H9 (cell line): Measurements from ENCODE around the gene ARHGDIA. TPM values are rescaled to one million over a fixed set of nuclear protein-coding genes. Genes with fewer than 3 reads are reported as not detected.

Experiments used
- DNase-seq: peaks from one replicate; pipeline ENCODE4 v3.0.0-alpha.2; 2017
- H2AFZ ChIP-seq: one replicate; pipeline ENCODE4 v1.6.1; 2013; ENCODE audit warnings: mild to moderate bottlenecking, low read length, control low read depth, moderate library complexity
- H2AK5ac ChIP-seq: 2 replicates; pipeline ENCODE4 v1.6.1; 2013; ENCODE audit warnings: low read length, control low read depth, mixed read lengths; ENCODE audit not compliant: insufficient read length
- H2BK120ac ChIP-seq: one replicate; pipeline ENCODE4 v1.6.1; 2013; ENCODE audit warnings: low read depth, mild to moderate bottlenecking, low read length, control low read depth, inconsistent platforms; ENCODE audit not compliant: poor library complexity, severe bottlenecking
- H2BK12ac ChIP-seq: 2 replicates; pipeline ENCODE4 v1.6.1; 2013; ENCODE audit warnings: low read length, control low read depth, mixed read lengths, low read depth; ENCODE audit not compliant: insufficient read length
- H2BK15ac ChIP-seq: 2 replicates; pipeline ENCODE4 v1.6.1; 2013; ENCODE audit warnings: low read depth, low read length, control low read depth
- H2BK20ac ChIP-seq: one replicate; pipeline ENCODE4 v1.6.1; 2013; ENCODE audit warnings: low read depth, mild to moderate bottlenecking, low read length, control low read depth, inconsistent platforms; ENCODE audit not compliant: poor library complexity, severe bottlenecking
- H2BK5ac ChIP-seq: 2 replicates; pipeline ENCODE4 v1.6.1; 2013; ENCODE audit warnings: low read length, control low read depth, mixed read lengths; ENCODE audit not compliant: insufficient read length
- H3K14ac ChIP-seq: 2 replicates; pipeline ENCODE4 v1.6.1; 2013; ENCODE audit warnings: low read length, control low read depth; ENCODE audit not compliant: insufficient read depth
- H3K18ac ChIP-seq: 2 replicates; pipeline ENCODE4 v1.6.1; 2013; ENCODE audit warnings: low read depth, mild to moderate bottlenecking, mixed read lengths, low read length, control low read depth; ENCODE audit not compliant: insufficient read length
- H3K23ac ChIP-seq: 2 replicates; pipeline ENCODE4 v1.6.1; 2013; ENCODE audit warnings: low read length, control low read depth, mixed read lengths, low read depth; ENCODE audit not compliant: insufficient read length
- H3K23me2 ChIP-seq: 2 replicates; pipeline ENCODE4 v1.6.1; 2013; ENCODE audit warnings: low read depth, mild to moderate bottlenecking, mixed read lengths, low read length, control low read depth; ENCODE audit not compliant: insufficient read length, poor library complexity, severe bottlenecking
- H3K27ac ChIP-seq: 2 replicates; pipeline ENCODE4 v1.5.1; 2013; ENCODE audit warnings: low read length, control low read depth, mixed read lengths, low read depth; ENCODE audit not compliant: insufficient read length
- H3K27me3 ChIP-seq: 2 replicates; pipeline ENCODE4 v1.6.1; 2013; ENCODE audit warnings: low read length, control low read depth, inconsistent platforms; ENCODE audit not compliant: insufficient read depth
- H3K4ac ChIP-seq: 2 replicates; pipeline ENCODE4 v1.6.1; 2013; ENCODE audit warnings: low read depth, mild to moderate bottlenecking, control low read depth, inconsistent platforms, low read length, moderate library complexity
- H3K4me1 ChIP-seq: 2 replicates; pipeline ENCODE4 v1.6.1; 2013; ENCODE audit warnings: low read length, control low read depth, inconsistent platforms; ENCODE audit not compliant: insufficient read depth
- H3K4me2 ChIP-seq: 2 replicates; pipeline ENCODE4 v1.6.1; 2013; ENCODE audit warnings: low read length, control low read depth, mixed read lengths; ENCODE audit not compliant: insufficient read length, insufficient read depth
- H3K56ac ChIP-seq: 2 replicates; pipeline ENCODE4 v1.6.1; 2013; ENCODE audit warnings: low read depth, mild to moderate bottlenecking, mixed read lengths, low read length, control low read depth; ENCODE audit not compliant: insufficient read length
- H3K79me1 ChIP-seq: 2 replicates; pipeline ENCODE4 v1.6.1; 2013; ENCODE audit warnings: low read depth, mild to moderate bottlenecking, moderate library complexity, low read length, control low read depth, inconsistent platforms; ENCODE audit not compliant: insufficient read depth, poor library complexity, severe bottlenecking
- H3K79me2 ChIP-seq: 2 replicates; pipeline ENCODE4 v1.6.1; 2013; ENCODE audit warnings: low read length, control low read depth, inconsistent platforms; ENCODE audit not compliant: insufficient read depth
- H3K9ac ChIP-seq: 2 replicates; pipeline ENCODE4 v1.6.1; 2013; ENCODE audit warnings: low read length, control low read depth, mixed read lengths; ENCODE audit not compliant: insufficient read length; ENCODE audit errors: extremely low read depth
- H3K9me3 ChIP-seq: one replicate; pipeline ENCODE4 v1.6.1; 2013; ENCODE audit warnings: low read depth, low read length, inconsistent platforms; ENCODE audit not compliant: control insufficient read depth
- H3T11ph ChIP-seq: one replicate; pipeline ENCODE4 v1.6.1; 2013; ENCODE audit warnings: mild to moderate bottlenecking, low read length, control low read depth, inconsistent platforms
- H4K20me1 ChIP-seq: one replicate; pipeline ENCODE4 v1.6.1; 2013; ENCODE audit not compliant: control insufficient read depth, insufficient read length, insufficient read depth
- H4K5ac ChIP-seq: 2 replicates; pipeline ENCODE4 v1.6.1; 2013; ENCODE audit warnings: low read depth, mild to moderate bottlenecking, mixed read lengths, low read length, control low read depth; ENCODE audit not compliant: insufficient read length
- H4K8ac ChIP-seq: replicated peaks from 2 replicates; pipeline ENCODE4 v1.6.1; 2013; ENCODE audit warnings: low read length, control low read depth, mixed read lengths, low read depth; ENCODE audit not compliant: insufficient read length
- H4K91ac ChIP-seq: 2 replicates; pipeline ENCODE4 v1.6.1; 2013; ENCODE audit warnings: low read depth, mild to moderate bottlenecking, moderate library complexity, mixed read lengths, low read length, control low read depth; ENCODE audit not compliant: insufficient read length
- H3K27ac Mint-ChIP-seq, 3 experiments: 2 replicates in 2 of 3; 3 replicates in 1 of 3; pipeline ENCODE4 v1.8.0; 2020 to 2021; ENCODE audit warnings: mixed read lengths in 3 of 3, mild to moderate bottlenecking in 1 of 3, moderate library complexity in 1 of 3
- H3K27me3 Mint-ChIP-seq: 2 replicates; pipeline ENCODE4 v1.8.0; 2021; ENCODE audit warnings: low read depth, mild to moderate bottlenecking, moderate library complexity, mixed read lengths
- H3K36me3 Mint-ChIP-seq, 3 experiments: 2 replicates in 2 of 3; 3 replicates in 1 of 3; pipeline ENCODE4 v1.8.0; 2020 to 2021; ENCODE audit warnings: low read depth in 3 of 3, mixed read lengths in 3 of 3; ENCODE audit not compliant: insufficient read depth in 1 of 3
- H3K4me1 Mint-ChIP-seq, 2 experiments: 2 replicates each; pipeline ENCODE4 v1.8.0; 2020; ENCODE audit warnings: mixed read lengths in 2 of 2
- H3K4me3 Mint-ChIP-seq, 2 experiments: 2 replicates in 1 of 2; 3 replicates in 1 of 2; pipeline ENCODE4 v1.8.0; 2020 to 2021; ENCODE audit warnings: mild to moderate bottlenecking in 2 of 2, mixed read lengths in 2 of 2, moderate library complexity in 1 of 2
- H3K9me3 Mint-ChIP-seq, 2 experiments: 2 replicates in 1 of 2; 3 replicates in 1 of 2; pipeline ENCODE4 v1.8.0; 2020; ENCODE audit warnings: mild to moderate bottlenecking in 2 of 2, mixed read lengths in 2 of 2, moderate library complexity in 1 of 2
- WGBS: extraction: QIAGEN DNeasy Blood & Tissue Kit; methylation state at CpG from one replicate; pipeline ENCODE4 v1.1.7; 2013; ENCODE audit warnings: missing lambda C conversion rate, low lambda C conversion rate, mixed read lengths; ENCODE audit not compliant: insufficient read length; ENCODE audit errors: extremely low coverage; 5-methylcytosine and 5-hydroxymethylcytosine counted together
- total RNA-seq: library from RNA; stranded (reverse); gene quantifications from 2 replicates; pipeline ENCODE4 v1.2.1, GENCODE V29; 2021
- TF ChIP-seq, protein P1 (sequence below): fragments of 200-600 bp; sonication (generic); conservative IDR thresholded peaks from 3 replicates; pipeline ENCODE4 v1.8.0; 2021; ENCODE audit warnings: antibody characterized with exemption, mild to moderate bottlenecking

Gene ARHGDIA
- total RNA-seq, 1 experiment from 2014 or later, result 247 TPM

DNA sequence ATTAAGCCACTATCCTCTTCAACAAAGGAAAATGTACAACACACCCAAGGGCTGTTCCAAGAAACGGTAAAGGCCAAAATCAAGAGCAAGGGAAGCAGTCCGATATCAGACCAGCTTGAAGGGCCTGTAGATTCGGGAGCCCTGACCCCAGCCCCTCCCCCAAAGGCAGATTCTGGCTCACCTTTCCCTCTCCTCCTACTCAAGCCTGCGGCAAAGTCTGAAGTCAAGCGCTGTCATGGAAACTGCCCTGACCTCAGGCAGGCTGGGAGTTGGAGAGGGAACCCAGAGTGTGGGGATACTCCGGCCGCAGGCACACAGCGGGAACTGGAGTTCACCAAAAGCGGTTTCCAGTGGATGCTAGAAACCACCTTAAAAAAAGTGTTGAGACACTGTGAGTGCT lies 18.5 kb upstream of the ARHGDIA start:
- TF ChIP-seq, protein P1, sequence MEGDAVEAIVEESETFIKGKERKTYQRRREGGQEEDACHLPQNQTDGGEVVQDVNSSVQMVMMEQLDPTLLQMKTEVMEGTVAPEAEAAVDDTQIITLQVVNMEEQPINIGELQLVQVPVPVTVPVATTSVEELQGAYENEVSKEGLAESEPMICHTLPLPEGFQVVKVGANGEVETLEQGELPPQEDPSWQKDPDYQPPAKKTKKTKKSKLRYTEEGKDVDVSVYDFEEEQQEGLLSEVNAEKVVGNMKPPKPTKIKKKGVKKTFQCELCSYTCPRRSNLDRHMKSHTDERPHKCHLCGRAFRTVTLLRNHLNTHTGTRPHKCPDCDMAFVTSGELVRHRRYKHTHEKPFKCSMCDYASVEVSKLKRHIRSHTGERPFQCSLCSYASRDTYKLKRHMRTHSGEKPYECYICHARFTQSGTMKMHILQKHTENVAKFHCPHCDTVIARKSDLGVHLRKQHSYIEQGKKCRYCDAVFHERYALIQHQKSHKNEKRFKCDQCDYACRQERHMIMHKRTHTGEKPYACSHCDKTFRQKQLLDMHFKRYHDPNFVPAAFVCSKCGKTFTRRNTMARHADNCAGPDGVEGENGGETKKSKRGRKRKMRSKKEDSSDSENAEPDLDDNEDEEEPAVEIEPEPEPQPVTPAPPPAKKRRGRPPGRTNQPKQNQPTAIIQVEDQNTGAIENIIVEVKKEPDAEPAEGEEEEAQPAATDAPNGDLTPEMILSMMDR, result no peak
- H3K79me2 ChIP-seq, result peaks cover 17% of the 10 kb centered on the region; the same call in 1 of the 2 replicates
- peak overlapping the region; percentile 9 for H3K56ac ChIP-seq
- no peak overlapping the region for H2AFZ ChIP-seq
- peak overlapping the region in 1 of 3 experiments; percentile 95; a peak in 2 of 7 replicates for H3K27ac Mint-ChIP-seq
- H3K79me1 ChIP-seq, result peaks cover 24% of the 10 kb centered on the region
- no peak overlapping the region for H2AK5ac ChIP-seq
- peaks cover 3 to 16% of the 10 kb centered on the region in 2 experiments; a peak in 3 of 4 replicates for H3K4me1 Mint-ChIP-seq
- no peak overlapping the region for H3K4me2 ChIP-seq
- no peaks in the 10 kb centered on the region for H3K9me3 Mint-ChIP-seq
- H3K27me3 Mint-ChIP-seq, result 0 out of 2 replicates have a peak, but pooled peaks cover 1% of the 10 kb centered on the region
- H2BK20ac ChIP-seq, result no peak overlapping the region
- no peak overlapping the region for H3K14ac ChIP-seq
- no peak overlapping the region for H3K4ac ChIP-seq
- H2BK15ac ChIP-seq, result no peak overlapping the region
- no peak overlapping the region for H3K23ac ChIP-seq
- WGBS, result no CpG with 5 or more reads among the region's 9 CpGs
- no peak overlapping the region for H3T11ph ChIP-seq
- no peak overlapping the region for H2BK12ac ChIP-seq
- no peaks in the 10 kb centered on the region for H3K4me1 ChIP-seq
- no peak overlapping the region for H2BK5ac ChIP-seq
- no peak overlapping the region for H4K5ac ChIP-seq
- H3K27me3 ChIP-seq, result no peaks in the 10 kb centered on the region
- peak overlapping the region; percentile 89 to 92 for H3K4me3 Mint-ChIP-seq
- no peak overlapping the region for H2BK120ac ChIP-seq
- H3K27ac ChIP-seq, result no peak overlapping the region
- no peaks in the 10 kb centered on the region for H4K20me1 ChIP-seq
- H3K23me2 ChIP-seq, result peaks cover 7% of the 10 kb centered on the region
- H3K36me3 Mint-ChIP-seq, result peaks cover 45 to 69% (median 58%) of the 10 kb centered on the region in 3 experiments
- H3K9ac ChIP-seq, result no peak overlapping the region
- no peaks in the 10 kb centered on the region for H3K9me3 ChIP-seq
- no peak overlapping the region for H4K8ac ChIP-seq
- H4K91ac ChIP-seq, result no peak overlapping the region
- no peak for DNase-seq
- no peak overlapping the region for H3K18ac ChIP-seq
